Stimulated activated CD4-positive, alpha-beta T cell treated with anti-CD3 and anti-CD28 coated beads, Interleukin-1b, Interleukin-23, amount 100 ng/mL, for 48 hours (primary cell): Measurements from ENCODE around the gene RTF1.

ENCODE experiments used
- DNase-seq: peaks from one replicate; pipeline ENCODE4 v3.0.0-alpha.2; 2020

The RTF1 gene

DNA sequence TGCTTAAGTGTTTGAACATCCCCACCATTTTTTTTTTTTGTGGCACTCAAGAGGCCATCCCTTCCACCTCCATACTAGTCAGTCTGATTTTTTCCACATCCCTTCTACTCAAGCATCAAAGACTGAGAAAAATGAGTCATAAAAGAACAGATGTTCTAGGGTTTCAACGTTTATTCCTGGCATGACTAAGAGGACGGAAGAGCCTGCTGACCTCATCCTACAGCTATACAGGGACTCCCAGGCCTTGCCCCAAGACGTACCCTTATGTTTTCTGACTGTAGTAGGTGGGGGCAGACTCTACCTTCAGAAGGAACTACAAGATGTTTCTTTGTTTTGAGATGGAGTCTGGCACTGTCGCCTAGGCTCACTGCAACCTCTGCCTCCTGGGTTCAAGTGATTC is 73.5 kb downstream of the RTF1 start:
- peak; percentile 54 for DNase-seq

DNA sequence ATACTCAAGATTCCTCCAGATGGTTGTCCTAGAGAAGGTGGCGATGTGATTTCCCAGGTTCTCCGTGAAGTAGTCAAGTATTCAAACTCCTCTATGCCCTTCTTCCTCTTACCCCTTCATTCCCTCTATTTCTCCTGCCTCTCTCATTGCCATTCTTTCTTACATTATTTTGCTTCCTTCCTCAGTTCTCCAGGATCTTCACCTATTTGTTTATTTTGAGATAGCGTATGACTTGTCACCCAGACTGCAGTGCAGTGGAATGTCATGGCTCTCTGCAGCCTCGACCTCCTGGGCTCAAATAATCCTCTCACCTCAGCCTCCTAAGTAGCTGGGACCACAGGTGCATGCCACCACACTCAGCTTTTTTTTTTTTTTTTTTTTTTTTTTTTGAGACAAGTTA is 75.0 kb downstream of the RTF1 start:
- DNase-seq, result no peak

DNA sequence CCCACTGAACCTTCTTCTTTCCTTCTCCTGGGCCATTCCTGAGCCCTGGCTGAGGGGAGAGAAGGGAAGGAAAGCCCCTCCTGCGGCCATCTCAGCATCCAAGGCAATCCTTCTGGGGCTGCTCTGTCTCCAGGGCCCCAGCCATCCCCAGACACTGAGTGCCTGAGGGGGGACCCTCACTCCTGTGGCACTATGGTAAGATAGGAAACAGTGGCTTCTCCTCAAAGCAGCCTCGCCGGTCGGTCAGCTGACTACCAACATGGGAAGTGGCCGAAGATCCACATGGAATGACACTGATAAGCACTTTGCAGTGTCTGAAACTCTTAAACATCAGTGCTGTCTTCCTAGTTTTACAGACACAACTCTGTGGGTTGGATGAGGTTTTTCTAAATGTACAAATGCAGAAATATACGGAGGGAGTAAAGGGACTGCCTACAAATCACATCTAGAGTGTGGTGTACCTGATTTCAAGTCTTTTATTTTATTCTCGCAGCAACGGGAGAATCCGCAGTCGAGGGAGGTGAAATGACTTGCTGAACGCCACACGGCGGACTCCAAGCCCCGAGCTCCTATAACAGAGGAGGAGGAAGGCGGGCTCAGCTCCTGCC is 75.8 kb downstream of the RTF1 start:
- no peak for DNase-seq

DNA sequence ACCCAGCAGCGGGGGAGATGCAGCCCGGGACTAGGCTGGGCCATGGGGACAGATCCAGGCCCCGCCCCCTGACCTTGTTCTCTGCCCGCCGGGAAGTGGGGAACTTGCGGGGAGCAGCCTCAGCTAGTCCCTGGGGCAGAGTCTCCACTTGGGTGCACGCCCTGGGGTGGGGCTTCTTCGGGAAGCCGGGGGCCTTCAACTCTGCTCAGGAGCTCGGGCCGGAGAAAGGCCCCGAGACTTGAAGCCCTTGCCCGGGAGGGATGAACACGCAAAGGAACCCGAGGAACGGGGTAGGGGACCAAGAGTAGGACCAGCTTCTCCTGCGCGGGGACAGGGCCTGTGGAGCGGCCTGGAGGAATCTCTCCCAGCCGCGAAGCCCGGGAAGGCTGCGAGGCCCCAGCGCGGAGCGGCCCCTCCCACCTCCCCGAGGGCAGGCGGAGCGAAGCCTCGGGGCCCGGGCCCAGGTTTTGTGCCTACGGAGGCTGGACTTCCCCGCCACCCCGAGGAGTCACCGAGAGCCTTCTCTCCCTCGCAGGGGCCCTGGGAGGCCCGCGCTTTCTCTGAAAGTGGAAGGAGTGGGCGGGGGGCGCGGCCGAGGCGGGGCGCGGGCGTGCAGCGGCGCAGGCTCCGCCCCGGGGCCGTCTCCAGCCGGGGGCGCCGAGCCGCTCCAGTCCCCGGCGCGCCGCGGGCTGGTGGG is 76.5 kb downstream of the RTF1 start, which contains the start of gene ITPKA:
Gene ITPKA (plus strand): TSS at position 670 of the 697 bp plus-strand sequence. CDS start 54 bp downstream, outside the sequence.
- peak; percentile 92 for DNase-seq

DNA sequence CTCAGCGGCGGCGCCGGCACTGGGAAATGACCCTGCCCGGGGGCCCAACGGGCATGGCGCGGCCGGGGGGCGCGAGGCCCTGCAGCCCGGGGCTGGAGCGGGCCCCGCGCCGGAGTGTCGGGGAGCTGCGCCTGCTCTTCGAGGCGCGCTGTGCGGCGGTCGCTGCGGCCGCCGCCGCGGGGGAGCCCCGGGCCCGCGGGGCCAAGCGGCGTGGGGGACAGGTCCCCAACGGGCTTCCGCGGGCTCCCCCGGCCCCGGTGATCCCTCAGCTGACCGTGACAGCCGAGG is 77.0 kb downstream of the RTF1 start:
- no peak for DNase-seq

DNA sequence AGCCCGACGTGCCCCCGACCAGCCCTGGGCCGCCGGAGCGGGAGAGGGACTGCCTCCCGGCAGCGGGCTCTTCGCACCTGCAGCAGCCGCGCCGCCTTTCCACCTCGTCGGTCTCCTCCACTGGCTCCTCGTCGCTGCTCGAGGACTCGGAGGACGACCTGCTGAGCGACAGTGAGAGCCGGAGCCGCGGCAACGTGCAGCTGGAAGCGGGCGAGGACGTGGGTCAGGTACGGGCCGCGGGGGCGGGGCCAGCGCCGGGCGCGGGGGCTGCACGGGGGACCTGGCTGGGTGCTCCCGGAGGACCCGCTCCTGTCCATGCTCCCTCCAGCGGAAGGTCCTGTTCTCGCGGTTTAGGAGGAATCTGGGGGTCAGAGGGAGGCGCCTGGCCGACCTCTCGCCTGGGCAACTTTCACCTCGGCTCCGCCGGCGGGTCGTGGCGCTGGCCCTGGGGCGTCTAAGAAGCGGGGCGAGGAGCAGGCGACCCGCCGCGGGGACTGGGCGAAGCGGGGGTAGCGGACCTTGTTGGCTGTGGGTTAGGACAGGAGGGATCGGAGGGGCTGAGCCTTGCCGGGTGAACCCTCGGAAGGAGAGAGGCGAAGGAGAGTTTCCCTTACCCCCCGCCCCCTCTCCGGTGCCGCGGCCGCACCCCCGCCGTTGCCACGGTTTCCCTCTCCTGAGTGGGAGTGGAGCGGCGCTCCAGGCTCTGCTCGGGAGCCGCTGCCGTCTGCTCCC is 77.5 kb downstream of the RTF1 start:
- peak; percentile 57 for DNase-seq

DNA sequence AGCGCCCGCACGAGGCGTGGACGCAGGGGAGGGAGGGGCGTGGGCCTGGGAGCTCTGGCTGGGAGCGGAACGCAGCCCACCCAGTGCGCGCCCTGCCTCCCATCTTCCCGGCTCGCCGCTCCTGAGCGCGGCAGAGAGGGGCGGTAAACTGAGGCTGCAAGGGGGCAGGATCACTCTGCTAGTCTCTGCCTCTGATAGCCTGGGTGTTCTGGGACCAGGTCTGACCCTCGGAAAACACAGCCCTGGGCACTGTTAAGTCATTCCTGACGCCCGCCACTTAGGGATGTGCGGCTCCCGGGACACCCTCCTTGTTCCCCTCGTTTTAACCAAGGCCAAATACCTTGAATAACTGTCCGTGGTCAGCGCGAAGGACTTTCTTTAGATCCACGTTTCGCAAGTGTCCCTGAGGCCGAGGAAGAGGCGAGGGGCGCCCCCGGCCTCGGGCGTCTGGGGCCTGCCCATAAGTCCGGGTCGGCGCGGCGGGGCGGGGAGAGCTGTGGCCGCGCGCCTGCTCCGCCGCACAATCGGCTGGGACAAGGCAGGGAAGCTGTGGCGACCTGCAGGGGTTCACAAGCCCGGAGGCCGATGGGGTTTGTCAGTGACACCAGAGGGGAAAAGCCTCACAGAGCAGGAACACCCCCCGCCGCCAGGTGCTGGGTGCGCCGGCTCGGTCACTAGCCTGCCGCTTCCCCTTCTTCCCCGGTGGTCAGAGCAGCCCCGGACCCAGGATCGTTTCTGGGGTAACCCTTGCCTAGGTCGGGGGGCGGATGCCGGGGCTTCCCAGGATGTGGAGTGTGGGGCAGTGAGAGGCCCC is 78.2 kb downstream of the RTF1 start:
- DNase-seq, result peak; percentile 41

DNA sequence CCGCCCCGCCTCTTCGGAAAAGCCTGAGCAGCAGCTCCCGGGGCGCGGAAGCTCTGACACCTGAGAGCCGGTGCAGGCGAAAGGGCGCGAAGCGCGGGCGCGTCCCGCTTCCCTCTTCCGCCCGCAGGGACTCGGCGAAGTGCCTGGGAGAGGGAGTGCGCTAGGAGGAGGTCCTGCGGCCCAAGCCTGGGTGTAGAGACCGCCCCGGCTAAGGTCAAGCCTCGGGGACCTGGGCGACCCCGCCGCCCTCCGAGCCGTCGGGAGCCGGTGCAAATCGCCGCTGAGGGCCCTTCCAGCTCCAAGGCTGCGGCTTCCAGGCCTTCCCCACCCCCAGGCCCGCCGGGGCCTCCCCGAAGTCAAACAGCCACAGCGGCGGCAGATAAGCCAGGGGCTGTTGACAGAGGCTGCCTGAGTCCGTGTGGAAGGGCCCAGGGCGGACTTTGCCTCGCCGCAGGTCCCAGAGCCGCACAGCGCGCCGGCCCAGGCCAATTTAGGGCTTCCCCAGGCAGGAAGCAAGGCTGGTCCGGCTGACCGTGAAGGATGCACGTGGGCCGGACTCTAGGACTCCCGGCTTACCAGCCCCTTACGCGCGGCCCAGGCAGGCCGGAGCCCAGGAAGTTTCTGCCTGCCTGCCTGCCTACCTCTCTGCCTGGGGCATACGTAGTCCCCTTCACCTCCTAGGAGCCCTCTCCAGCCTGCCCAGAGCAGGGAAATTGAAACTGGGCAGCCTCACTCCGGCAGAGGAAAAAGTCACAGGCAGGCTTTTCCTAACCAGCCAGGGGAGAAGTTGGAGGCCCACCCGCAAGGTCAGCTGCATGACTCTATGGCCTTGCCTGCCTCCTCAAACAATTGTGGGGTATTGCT is 79.1 kb downstream of the RTF1 start:
- no peak for DNase-seq

DNA sequence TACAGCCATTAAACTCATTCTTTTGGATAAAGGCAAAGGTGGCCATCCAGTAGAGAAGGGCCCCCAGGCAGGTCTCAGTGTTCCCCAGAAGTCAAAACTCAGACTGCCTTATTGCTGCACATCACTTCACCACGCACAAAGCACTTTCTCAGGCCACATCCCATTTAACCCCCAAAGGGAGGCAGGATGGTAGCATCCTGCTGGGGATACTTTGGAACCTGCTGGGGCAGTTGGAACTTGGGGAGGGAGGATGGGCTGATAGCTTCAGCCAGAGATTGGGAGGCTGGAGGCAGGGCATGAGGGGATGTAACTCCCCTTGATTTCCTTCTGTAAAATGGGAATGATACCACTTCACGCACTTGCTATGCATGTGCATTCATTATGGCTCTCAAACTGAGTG is 81.8 kb downstream of the RTF1 start:
- DNase-seq, result no peak

DNA sequence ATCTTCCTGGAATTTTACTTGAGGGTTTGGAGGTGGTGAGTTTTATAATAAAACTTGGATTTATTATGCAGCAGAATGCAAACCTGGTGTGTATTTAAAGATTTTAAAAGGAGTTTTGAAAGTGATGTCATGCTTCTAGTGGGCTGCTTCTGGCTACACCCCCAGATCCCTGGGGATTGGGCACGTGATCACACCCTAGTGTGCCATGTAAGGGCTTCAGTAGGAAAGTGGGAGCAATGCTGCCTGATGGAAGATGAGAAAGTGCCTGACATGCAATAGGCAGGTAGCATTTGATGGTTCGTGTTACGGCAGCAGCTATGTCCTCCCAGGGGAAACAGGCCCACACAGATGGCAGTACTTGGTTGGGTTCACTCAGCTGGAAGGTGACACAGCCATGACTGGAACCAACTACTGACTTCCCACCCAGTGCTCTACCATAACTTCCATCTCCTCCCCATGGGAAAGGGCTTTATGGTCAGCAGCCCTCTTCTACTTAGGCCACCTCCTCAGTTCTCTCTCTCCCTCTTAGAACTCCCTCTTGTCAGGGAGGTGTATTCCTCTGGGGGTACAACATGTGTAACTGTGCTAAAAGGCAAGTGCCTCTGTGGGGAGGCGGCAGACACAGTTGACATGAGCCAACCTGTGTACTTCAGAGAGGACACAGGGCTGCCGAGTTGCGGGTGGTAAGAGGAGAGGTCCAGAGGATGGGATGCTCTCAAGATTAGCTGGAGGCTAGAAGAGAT is 82.4 kb downstream of the RTF1 start:
- DNase-seq, result no peak

DNA sequence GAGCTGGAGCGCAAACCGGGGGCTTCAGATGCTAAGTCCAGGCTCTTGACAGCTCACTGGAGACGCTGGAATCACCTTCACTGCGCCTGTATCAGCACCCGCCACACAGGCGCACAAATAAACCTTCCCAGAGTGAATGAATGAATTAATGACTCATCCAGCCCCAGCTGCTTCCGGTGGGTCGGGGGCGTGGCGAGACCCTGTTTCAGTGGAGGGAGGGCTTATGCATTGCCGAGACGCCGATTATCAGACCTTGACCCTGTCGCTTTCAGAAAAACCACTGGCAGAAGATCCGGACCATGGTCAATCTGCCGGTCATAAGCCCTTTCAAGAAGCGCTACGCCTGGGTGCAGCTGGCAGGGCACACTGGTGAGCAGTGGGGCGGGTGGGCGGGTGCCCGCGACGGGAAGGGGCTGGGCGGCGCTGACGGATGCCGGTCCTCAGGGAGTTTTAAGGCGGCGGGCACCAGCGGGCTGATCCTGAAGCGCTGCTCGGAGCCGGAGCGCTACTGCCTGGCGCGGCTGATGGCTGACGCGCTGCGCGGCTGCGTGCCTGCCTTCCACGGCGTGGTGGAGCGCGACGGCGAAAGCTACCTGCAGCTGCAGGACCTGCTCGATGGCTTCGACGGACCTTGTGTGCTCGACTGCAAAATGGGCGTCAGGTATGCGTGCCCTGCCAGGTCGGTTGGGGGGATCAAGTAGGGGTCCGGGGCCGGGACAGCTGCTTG is 84.5 kb downstream of the RTF1 start:
- DNase-seq, result peak; percentile 39

DNA sequence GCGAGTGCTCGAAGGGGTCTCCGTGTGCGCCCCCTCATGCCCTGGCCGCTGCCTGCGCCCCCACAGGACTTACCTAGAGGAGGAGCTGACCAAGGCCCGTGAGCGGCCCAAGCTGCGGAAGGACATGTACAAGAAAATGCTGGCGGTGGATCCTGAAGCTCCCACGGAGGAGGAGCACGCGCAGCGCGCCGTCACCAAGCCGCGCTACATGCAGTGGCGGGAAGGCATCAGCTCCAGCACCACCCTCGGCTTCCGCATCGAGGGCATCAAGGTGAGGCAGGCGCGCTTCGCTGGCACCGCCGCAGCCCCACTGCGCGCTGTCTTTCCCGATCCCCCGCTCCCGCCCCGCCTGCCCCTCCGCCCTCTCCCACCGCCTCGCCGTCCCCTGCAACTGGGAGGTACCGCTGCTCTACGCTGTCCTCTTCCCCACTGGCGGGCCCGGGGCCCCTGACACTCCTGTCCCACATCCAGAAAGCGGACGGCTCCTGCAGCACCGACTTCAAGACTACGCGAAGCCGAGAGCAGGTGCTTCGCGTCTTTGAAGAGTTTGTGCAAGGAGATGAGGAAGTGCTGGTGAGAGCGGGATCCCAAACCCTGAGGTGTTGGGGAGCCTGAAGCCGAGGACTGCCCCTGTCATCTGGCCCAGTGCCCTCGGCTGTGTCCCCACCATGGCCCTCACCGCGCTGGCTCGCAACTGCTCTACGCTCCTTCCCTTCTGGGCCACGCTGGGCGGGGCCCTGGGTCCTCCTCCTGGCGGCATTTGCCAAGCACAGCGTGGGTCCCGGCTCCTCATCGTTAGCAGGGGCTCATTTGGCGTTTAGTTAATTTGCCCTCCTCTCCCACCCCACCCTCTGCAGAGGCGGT is 85.3 kb downstream of the RTF1 start:
- DNase-seq, result peak; percentile 24

DNA sequence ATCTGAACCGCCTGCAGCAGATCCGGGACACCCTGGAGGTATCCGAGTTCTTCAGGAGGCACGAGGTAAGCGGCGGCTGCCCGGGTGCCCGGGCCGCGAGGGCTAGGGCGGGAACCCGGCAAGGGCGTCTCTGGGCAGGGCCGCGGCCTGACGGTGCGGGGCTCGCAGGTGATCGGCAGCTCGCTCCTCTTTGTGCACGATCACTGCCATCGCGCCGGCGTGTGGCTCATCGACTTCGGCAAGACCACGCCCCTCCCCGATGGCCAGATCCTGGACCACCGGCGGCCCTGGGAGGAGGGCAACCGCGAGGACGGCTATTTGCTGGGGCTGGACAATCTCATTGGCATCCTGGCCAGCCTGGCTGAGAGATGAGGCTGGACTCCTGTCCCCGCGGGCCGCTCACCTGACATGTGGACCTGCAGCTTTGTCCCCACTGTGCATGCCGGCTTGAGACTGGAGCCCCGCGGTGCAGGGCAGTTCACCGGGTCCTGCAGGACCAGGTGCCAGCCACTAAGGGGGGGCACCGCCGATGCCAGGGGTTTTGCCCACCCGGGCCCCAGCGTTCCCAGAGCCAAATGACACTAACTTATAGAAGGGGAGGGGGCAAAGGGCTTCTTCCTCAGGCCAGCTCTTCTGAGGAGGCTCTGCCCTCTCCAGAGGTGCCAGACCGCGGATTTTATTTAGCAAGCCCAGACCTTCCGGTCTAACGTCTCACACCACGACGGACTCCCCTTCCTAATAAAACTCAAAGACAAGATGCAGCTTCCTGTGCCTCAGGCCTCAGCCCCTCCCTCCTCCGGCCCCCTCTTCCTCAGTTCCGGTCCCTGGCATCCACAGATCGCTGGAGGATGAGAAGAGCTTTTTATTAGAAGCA is 86.1 kb downstream of the RTF1 start:
- DNase-seq, result no peak

DNA sequence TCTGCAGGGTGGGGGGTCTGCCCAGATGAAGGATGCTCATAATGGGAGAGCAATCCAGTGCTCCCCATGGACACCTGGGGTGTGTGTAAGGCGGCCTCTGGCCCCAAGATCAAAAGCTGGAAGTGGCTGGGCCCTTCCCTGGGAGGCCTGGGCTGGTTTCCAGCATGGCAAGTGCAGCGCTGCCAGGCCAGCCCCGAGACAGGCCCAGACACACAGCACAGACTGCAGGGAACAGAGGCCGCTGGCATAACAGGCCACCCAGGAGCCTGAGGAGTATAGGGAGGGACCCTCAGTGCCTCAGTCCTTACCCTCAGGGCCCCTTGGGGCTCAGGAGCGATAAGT is 86.7 kb downstream of the RTF1 start:
- DNase-seq, result no peak

DNA sequence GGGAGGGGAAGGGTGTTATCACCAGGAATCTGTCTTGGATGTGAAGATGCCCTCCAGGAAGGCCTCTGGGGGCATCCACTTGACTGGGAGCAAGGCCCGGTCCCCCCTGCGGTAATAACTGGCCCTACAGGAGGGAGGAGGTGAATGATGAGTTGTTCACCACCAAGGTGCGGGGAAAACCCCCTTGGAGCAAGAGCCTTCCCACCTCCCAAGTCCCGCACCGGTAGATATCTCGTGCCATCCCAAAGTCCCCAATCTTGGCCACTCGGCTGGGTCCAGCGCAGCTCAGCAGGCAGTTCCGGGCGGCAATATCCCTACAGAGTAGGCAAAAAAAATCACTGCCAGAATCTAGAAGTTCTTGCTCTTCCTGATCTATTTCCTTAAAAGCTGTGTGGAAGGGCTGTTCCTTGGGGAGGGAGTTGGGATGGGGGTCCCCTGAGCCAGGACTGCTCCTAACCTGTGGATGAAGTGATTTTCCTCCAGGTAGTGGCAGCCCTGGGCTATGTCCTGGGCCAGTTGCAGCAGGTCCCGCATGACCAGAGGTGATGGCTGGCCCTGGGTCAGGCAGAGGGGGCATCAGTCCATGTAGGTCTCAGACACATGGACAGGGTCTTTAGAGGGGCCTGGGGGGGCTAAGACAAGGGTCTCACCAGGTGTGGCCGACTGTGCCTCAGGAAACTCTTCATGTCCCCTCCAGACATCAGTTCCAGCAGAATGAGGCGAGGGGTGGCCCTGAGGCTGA is 88.0 kb downstream of the RTF1 start:
- no peak for DNase-seq

DNA sequence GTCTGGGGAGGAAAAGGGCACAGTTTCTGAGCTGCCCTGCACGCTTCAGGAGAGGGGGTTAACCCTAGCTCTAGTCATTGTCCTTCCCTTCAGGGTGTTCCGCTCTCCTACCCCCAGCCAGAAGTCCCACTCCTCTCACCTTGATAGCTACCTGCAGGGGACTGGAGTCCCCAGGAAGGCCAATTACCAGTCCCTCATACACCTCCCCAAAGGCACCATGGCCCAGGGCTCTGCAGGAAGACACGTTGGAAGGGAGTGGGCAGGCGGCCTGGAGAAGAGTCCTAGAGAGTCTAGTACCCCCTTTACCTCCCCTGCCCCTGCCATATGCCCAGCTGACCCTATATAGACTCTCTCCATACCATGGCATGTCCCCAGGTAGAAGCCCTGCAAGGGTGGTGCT is 88.9 kb downstream of the RTF1 start:
- no peak for DNase-seq

DNA sequence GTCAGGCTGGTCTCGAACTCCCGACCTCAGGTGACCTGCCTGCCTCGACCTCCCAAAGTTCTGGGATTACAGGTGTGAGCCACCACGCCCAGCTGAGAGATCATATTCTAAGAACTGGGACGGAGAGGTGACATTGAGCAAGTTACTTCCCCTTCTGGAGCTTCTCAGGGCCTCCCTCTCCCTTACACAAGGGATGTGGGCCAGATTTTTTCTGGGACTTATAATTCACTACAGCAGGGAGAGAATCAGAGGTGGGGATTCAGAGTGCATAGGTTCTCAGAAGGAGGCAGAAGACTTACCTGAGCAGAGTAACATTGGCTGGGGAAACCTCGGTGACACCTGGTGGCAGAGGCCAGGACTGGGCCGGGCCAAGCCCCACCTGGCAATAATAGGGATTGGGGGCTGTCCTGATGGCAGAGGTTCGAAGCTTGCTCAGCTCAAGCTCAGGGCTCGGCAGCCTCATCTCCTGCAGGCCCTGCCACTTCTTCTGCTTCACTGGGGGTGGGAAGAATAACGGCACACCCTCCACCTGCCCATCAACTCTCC is 90.0 kb downstream of the RTF1 start:
- DNase-seq, result no peak

DNA sequence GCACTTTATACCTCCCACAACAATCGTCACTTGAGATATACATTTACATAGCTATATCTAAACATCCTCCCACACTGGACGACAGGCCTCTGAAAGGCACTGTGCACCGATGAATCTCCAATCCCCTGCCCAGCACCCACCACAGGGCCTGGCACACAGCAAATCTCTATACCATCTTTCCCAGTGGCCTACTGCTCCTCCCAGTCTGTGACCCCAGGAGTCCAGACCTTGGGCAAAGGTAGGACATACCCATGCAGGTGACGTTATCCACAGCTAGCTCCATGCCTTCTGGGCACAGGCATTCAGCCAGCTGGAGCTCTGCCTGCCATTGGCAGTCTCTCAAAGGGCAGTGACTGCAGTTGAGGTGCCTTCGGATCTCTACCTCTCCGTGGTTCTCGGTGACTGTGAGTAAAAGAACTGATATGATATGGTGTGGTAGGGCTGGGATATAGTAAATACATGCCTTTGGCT is 91.0 kb downstream of the RTF1 start:
- DNase-seq, result no peak
